ENCODE results near the gene PLA2G2E.
"Not testable (repeated sequence)": the region's sequence is repeated elsewhere in the genome, so short reads cannot be mapped to it uniquely, and the experiment has no call there.

PLA2G2E gene

GRCh38 chr1:19884312-19884711, 39.1 kb downstream of the PLA2G2E start:
- Histone ChIP-seq H3K27ac (ENCODE audit: low read depth, low read length) (no peak overlapping the region), H3K9ac (ENCODE audit: low read depth, low read length) (no peak overlapping the region), H3K36me3 (ENCODE audit: control insufficient read depth, insufficient read depth, low read length) (no peaks in the 10 kb centered on the region), H3K9me3 (ENCODE audit: control insufficient read depth, insufficient read depth, low read length) (no peaks in the 10 kb centered on the region), H3K4me3 (ENCODE audit: low read depth, low read length) (no peak overlapping the region), H3K4me1 (ENCODE audit: control insufficient read depth, insufficient read depth, low read length) (peaks cover 4% of the 10 kb centered on the region; the same call in 1 of the 2 replicates), H3K27me3 (ENCODE audit: control insufficient read depth, insufficient read depth, low read length) (no peaks in the 10 kb centered on the region)

DNA sequence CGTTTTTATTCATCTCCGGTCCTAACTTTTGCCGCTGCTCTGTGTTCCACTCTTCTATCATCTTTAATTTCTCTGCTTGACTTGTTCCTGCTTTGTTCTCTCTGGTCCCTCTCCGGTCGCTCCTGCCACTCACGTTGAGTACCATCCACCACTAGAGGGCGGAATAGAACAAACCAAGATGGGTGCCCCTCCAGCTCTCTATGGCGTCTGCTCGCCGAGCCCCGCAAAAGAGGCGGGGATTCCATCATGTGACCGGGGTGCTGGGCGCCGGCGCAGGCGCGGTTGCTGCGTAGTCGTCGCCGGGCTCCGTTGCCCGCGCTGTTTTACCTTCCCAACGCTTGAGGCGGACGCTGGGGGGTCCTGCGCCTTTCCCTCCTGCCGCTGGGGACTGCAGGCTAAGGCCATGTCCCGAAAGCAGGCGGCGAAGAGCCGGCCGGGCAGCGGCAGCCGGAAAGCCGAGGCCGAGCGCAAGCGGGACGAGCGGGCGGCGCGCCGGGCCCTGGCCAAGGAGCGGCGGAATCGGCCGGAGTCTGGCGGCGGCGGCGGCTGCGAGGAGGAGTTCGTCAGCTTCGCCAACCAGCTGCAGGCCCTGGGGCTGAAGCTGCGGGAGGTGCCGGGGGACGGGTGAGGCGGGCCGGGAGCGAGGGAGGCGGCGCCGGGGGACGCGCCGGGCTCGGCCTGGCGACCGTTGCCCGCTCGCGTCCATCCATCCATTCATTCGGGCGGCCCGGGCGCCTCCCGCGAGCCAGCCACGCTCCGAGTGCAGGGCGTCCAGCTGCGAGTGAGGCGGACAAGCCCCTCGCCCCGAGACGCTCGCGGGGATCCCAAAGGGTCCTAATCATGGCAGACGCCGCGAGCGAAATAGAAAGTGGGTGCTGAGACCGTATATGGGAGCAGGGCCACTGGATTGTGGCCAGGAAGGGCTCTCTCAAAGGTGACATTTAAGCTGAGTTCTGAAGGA, 41.0 kb downstream of the PLA2G2E start, which contains the start of gene OTUD3:
Gene OTUD3 (plus strand): TSS at position 285 of the 961 bp plus-strand sequence. CDS start 119 bp downstream, at position 404.
- no peaks in the 10 kb centered on the region for H3K36me3 ChIP-seq (ENCODE audit: control insufficient read depth, insufficient read depth, low read length)

GRCh38 chr1:19880841-19881240, 42.6 kb downstream of the PLA2G2E start:
- not testable (repeated sequence) for H3K4me3 ChIP-seq (ENCODE audit: low read depth, low read length); H3K9ac ChIP-seq (ENCODE audit: low read depth, low read length); H3K27me3 ChIP-seq (ENCODE audit: control insufficient read depth, insufficient read depth, low read length); H3K27ac ChIP-seq (ENCODE audit: low read depth, low read length); H3K9me3 ChIP-seq (ENCODE audit: control insufficient read depth, insufficient read depth, low read length); H3K4me1 ChIP-seq (ENCODE audit: control insufficient read depth, insufficient read depth, low read length); H3K36me3 ChIP-seq (ENCODE audit: control insufficient read depth, insufficient read depth, low read length)

More for the DNA sequence above, 41.0 kb downstream of the PLA2G2E start, which contains the start of gene OTUD3:
- Histone ChIP-seq H3K27me3 (ENCODE audit: control insufficient read depth, insufficient read depth, low read length) (no peaks in the 10 kb centered on the region), H3K4me1 (ENCODE audit: control insufficient read depth, insufficient read depth, low read length) (peaks cover 4% of the 10 kb centered on the region; the same call in 1 of the 2 replicates), H3K9ac (ENCODE audit: low read depth, low read length) (peak within 1 kb of the TSS; percentile 79), H3K27ac (ENCODE audit: low read depth, low read length) (peak within 1 kb of the TSS; percentile 88), H3K9me3 (ENCODE audit: control insufficient read depth, insufficient read depth, low read length) (no peaks in the 10 kb centered on the region), H3K4me3 (ENCODE audit: low read depth, low read length) (peak within 1 kb of the TSS; percentile 96)

DNA sequence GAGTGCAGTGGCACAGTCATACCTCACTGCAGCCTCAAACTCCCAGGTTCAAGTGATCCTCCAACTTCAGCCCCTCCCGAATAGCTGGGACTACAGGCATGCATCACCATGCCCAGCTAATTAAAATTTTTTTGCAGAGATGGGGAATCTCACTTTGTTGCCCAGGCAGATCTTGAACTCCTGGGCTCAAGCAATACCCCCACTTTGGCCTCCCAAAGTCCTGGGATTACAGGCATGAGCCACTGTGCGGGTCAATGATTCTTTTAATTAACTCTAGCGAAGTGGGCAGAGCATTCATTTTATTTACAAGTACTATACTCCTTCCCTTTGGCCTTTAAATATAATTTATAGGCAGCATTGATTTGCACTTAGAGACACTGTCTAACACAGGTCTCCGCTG, 43.8 kb downstream of the PLA2G2E start:
- Histone ChIP-seq H3K27me3 (ENCODE audit: control insufficient read depth, insufficient read depth, low read length) (no peaks in the 10 kb centered on the region), H3K36me3 (ENCODE audit: control insufficient read depth, insufficient read depth, low read length) (no peaks in the 10 kb centered on the region), H3K9me3 (ENCODE audit: control insufficient read depth, insufficient read depth, low read length) (no peaks in the 10 kb centered on the region), H3K4me1 (ENCODE audit: control insufficient read depth, insufficient read depth, low read length) (peaks cover 4% of the 10 kb centered on the region; the same call in 1 of the 2 replicates), H3K9ac (ENCODE audit: low read depth, low read length) (no peak overlapping the region), H3K4me3 (ENCODE audit: low read depth, low read length) (no peak overlapping the region), H3K27ac (ENCODE audit: low read depth, low read length) (no peak overlapping the region)

DNA sequence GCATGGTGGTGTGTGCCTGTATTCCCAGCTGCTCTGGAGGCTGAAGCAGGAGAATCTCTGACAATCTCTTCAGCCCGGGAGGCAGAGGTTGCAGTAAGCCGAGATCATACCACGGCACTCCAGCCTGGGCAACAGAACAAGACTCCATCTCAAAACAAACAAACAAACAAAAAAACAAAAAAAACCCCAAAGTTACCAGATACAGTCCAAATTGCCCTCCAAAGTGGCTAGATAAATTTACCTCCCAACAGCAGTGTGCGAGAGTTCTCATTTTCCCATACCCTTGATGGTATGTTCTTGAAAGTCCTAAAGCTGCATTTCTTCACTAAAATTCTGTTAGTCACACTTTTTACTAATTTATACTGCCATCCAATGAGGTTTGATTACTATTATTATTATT, 44.2 kb downstream of the PLA2G2E start:
- Histone ChIP-seq H3K36me3 (ENCODE audit: control insufficient read depth, insufficient read depth, low read length) (no peaks in the 10 kb centered on the region), H3K27me3 (ENCODE audit: control insufficient read depth, insufficient read depth, low read length) (no peaks in the 10 kb centered on the region), H3K9ac (ENCODE audit: low read depth, low read length) (no peak overlapping the region), H3K27ac (ENCODE audit: low read depth, low read length) (no peak overlapping the region), H3K4me1 (ENCODE audit: control insufficient read depth, insufficient read depth, low read length) (peaks cover 4% of the 10 kb centered on the region; the same call in 1 of the 2 replicates), H3K9me3 (ENCODE audit: control insufficient read depth, insufficient read depth, low read length) (no peaks in the 10 kb centered on the region), H3K4me3 (ENCODE audit: low read depth, low read length) (no peak overlapping the region)

DNA sequence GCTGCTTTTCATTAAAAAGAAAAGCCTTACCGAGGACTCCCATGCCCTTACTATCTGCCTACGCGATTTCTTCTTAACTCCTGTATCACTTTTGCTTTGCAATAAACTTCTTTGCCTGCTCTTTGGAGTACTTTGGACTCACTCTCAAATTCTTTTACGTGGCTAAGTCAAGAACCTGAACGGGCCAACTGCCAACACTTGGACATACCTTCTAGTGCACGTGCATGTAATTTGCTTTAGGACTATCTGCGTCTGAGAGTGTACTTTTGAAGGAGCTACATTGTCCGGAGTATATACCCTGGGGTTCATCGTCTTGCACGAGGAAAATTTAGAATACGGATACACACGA, 44.8 kb downstream of the PLA2G2E start:
- Histone ChIP-seq H3K4me1 (ENCODE audit: control insufficient read depth, insufficient read depth, low read length) (peaks cover 4% of the 10 kb centered on the region; the same call in 1 of the 2 replicates), H3K36me3 (ENCODE audit: control insufficient read depth, insufficient read depth, low read length) (no peaks in the 10 kb centered on the region), H3K4me3 (ENCODE audit: low read depth, low read length) (no peak overlapping the region), H3K27me3 (ENCODE audit: control insufficient read depth, insufficient read depth, low read length) (no peaks in the 10 kb centered on the region), H3K9ac (ENCODE audit: low read depth, low read length) (no peak overlapping the region), H3K9me3 (ENCODE audit: control insufficient read depth, insufficient read depth, low read length) (no peaks in the 10 kb centered on the region), H3K27ac (ENCODE audit: low read depth, low read length) (no peak overlapping the region)

DNA sequence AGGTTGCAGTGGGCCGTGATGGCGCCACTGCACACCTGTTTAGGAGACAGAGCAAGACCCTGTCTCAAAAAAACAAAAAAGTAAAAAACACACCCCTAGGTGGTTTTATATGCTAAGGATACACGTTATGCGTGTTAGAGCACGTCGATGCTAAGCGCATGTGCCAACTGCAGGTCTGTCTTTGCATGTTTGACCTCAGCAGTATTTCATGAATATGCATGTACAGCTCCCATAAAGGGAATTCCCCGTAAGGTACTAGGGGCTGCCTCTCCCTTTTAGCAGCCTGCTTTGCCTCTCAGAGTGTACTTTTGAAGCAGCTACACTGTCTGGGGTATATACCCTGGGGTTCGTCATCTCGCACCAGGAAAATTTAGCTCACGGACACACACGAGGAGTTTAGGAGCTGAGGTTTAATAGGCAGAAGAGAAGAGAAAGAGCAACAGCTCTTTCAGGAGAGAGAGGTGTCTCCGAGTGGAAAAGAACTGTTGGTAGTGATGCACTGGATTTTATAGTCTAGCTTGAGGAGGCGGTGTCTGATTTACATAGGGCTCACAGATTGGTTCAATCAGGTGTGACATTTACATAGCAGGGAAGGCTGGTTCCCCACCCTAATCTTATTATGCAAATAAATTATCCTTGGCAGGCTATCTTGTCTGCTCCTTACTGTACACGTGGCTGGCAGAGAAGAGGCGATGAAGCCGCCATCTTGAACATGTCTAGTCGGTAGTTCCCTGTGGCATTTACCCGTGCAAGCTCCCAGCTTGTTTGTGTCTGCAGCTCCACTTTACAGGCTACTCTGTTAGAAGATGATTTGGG, 45.4 kb downstream of the PLA2G2E start:
- no peaks in the 10 kb centered on the region for H3K36me3 ChIP-seq (ENCODE audit: control insufficient read depth, insufficient read depth, low read length)

DNA sequence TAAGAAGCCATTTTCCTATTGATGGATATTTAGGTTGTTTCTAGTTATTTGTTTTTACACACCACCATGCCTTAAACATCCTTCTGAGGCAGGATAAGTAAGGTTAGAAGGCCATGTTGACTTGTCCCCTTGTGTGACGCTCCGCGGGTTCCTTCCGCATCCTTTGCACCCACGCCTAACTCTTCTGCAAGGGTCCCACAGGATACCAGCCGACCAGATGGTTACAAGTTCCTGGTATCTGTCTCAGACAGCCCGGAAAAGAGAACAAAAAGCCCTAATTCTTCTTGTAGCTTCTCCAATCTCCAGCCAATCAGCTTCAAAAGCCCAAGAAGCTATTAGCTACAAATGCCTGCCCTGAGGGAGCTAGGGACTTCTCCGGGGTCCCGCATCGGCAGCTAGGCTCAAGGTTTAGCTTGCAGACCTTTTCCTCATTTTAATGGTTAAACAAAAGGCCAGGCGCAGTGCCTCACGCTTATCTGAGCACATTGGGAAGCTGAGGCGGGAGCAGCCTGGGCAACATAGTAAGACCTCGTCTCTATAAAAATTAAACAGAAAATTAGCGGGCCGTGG, 46.2 kb downstream of the PLA2G2E start:
- Histone ChIP-seq H3K36me3 (ENCODE audit: control insufficient read depth, insufficient read depth, low read length) (no peaks in the 10 kb centered on the region), H3K9me3 (ENCODE audit: control insufficient read depth, insufficient read depth, low read length) (no peaks in the 10 kb centered on the region), H3K4me1 (ENCODE audit: control insufficient read depth, insufficient read depth, low read length) (no peaks in the 10 kb centered on the region), H3K27ac (ENCODE audit: low read depth, low read length) (no peak overlapping the region), H3K4me3 (ENCODE audit: low read depth, low read length) (no peak overlapping the region), H3K9ac (ENCODE audit: low read depth, low read length) (no peak overlapping the region), H3K27me3 (ENCODE audit: control insufficient read depth, insufficient read depth, low read length) (no peaks in the 10 kb centered on the region)

More for the DNA sequence above, 45.4 kb downstream of the PLA2G2E start:
- Histone ChIP-seq H3K4me1 (ENCODE audit: control insufficient read depth, insufficient read depth, low read length) (peaks cover under 1% of the 10 kb centered on the region; the same call in 1 of the 2 replicates), H3K27ac (ENCODE audit: low read depth, low read length) (no peak overlapping the region), H3K9me3 (ENCODE audit: control insufficient read depth, insufficient read depth, low read length) (no peaks in the 10 kb centered on the region), H3K4me3 (ENCODE audit: low read depth, low read length) (no peak overlapping the region), H3K27me3 (ENCODE audit: control insufficient read depth, insufficient read depth, low read length) (no peaks in the 10 kb centered on the region), H3K9ac (ENCODE audit: low read depth, low read length) (no peak overlapping the region)

DNA sequence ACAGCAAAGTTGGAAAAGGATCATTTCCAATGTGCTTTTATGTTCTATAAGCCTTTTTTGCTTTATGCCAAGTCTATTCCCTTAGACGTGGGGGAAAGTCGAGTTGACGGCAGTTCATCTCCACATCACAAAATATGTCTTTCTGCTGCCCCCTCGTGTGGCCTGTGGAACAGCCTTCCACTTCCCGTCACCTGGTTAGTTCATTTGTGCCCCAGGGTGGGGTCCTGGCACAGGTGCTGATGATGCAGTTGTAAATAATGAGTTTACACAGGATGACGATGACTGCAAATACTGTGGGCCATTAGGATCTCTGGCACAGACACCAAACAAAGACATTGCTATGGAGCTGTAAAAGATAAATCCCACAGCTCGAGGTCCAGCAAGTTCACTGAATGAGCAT, 51.2 kb downstream of the PLA2G2E start:
- H3K4me1 ChIP-seq (ENCODE audit: control insufficient read depth, insufficient read depth, low read length), result no peaks in the 10 kb centered on the region
- no peaks in the 10 kb centered on the region for H3K9me3 ChIP-seq (ENCODE audit: control insufficient read depth, insufficient read depth, low read length)
- H3K4me3 ChIP-seq (ENCODE audit: low read depth, low read length), result no peak overlapping the region
- H3K36me3 ChIP-seq (ENCODE audit: control insufficient read depth, insufficient read depth, low read length), result no peaks in the 10 kb centered on the region
- H3K9ac ChIP-seq (ENCODE audit: low read depth, low read length), result no peak overlapping the region
- no peaks in the 10 kb centered on the region for H3K27me3 ChIP-seq (ENCODE audit: control insufficient read depth, insufficient read depth, low read length)
- H3K27ac ChIP-seq (ENCODE audit: low read depth, low read length), result no peak overlapping the region
